Measurements from ENCODE around the gene ORC6. TPM values are rescaled to one million over a fixed set of nuclear protein-coding genes. Genes with fewer than 3 reads are reported as not detected.

Gene ORC6
- total RNA-seq, 1 donor from 2014 or later: 30.1 TPM

DNA sequence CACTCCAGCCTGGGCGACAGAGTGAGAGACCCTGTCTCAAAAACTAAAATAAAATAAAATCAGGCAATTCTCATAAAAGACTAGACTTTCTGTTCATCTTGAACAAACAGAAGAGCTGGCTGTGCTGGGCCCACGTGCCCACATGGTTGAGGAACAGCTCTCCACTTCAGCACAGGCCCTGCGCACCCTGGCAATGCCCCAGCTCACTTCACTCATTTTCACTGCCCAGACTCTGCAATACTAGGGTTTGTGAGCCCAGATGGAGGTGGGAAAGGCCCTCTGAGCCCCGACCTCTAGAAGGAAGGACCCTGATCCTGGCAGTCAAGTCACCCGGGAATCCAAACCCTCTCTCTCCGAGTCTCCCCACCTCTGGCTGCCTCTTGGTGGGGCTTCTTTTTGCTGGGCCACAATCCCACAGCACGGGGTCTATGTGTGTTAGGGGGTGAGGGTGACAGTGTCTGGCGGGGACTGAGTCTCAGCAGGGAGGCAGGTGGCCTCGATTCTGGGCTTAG is 43.9 kb downstream of the ORC6 start:
- Mint-ChIP-seq H3K36me3 (ENCODE audit: unreplicated experiment) (no peaks in the 10 kb centered on the region), H3K27me3 (ENCODE audit: unreplicated experiment) (peaks cover 3% of the 10 kb centered on the region), H3K27ac (ENCODE audit: unreplicated experiment) (no peak overlapping the region), H3K4me1 (ENCODE audit: low read depth, unreplicated experiment) (no peaks in the 10 kb centered on the region), H3K9me3 (ENCODE audit: unreplicated experiment) (peaks cover 1% of the 10 kb centered on the region), H3K4me3 (ENCODE audit: unreplicated experiment) (no peak overlapping the region)
- TF ChIP-seq, protein P1, sequence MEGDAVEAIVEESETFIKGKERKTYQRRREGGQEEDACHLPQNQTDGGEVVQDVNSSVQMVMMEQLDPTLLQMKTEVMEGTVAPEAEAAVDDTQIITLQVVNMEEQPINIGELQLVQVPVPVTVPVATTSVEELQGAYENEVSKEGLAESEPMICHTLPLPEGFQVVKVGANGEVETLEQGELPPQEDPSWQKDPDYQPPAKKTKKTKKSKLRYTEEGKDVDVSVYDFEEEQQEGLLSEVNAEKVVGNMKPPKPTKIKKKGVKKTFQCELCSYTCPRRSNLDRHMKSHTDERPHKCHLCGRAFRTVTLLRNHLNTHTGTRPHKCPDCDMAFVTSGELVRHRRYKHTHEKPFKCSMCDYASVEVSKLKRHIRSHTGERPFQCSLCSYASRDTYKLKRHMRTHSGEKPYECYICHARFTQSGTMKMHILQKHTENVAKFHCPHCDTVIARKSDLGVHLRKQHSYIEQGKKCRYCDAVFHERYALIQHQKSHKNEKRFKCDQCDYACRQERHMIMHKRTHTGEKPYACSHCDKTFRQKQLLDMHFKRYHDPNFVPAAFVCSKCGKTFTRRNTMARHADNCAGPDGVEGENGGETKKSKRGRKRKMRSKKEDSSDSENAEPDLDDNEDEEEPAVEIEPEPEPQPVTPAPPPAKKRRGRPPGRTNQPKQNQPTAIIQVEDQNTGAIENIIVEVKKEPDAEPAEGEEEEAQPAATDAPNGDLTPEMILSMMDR (IDR thresholded peaks at IDR 0.05; ENCODE audit: partially characterized antibody, unreplicated experiment): no peak
- no peak for DNase-seq

DNA sequence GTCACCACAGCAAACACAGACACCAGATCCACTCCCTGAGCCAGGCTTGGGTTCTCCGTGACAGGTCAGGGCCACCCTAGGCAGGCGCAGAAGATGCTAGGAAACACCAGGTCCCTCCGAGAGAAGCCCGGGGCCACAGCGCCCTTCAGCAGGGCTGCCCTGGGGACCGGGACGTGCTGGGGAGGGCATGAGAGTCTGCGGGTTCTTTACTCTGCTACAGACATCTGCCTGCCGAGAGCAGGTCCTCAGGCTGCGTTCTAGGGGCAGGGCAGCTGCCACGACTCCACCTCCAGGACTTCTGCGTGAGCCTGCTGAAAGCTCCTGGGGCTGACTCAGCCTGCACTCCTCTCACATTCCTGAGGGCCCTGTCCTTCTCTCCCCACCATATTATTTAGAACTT is 47.2 kb downstream of the ORC6 start:
- Mint-ChIP-seq H3K4me1 (ENCODE audit: low read depth, unreplicated experiment) (no peaks in the 10 kb centered on the region), H3K4me3 (ENCODE audit: unreplicated experiment) (no peak overlapping the region), H3K36me3 (ENCODE audit: unreplicated experiment) (no peaks in the 10 kb centered on the region), H3K9me3 (ENCODE audit: unreplicated experiment) (no peaks in the 10 kb centered on the region), H3K27me3 (ENCODE audit: unreplicated experiment) (no peaks in the 10 kb centered on the region), H3K27ac (ENCODE audit: unreplicated experiment) (no peak overlapping the region)
- TF ChIP-seq, protein P1 (IDR thresholded peaks at IDR 0.05; ENCODE audit: partially characterized antibody, unreplicated experiment): no peak
- no peak for DNase-seq

DNA sequence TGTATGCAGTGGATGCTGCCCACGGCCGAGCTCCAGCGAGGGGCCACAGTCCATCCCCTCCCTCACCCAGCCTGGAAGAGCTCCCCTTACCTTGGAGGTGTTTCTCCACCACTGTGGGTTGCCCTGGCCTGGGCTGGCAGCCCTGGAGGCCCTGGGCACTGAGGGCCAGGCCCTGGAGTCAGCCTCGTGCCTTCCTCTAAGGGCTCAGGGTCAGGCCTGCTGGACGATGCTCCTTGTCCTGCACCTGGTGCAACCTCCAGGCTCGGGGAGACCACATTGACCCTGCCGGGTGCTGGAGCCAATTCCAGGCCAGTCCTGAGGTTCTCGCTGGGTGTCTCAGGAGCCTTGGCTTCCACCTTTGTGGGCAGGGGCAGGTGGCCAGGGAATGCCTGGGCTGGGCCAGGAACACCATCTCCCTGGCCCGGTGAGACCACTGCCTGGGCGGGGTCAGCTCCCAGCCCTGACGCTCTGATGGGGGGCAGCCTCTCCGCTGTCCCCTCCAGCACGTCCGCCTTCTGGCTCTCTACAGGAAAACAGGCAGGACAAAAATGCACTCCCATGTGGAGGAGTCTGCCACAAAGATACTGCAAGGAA is 48.3 kb downstream of the ORC6 start:
- H3K27ac Mint-ChIP-seq (ENCODE audit: unreplicated experiment): no peak overlapping the region
- no peak overlapping the region for H3K4me3 Mint-ChIP-seq (ENCODE audit: unreplicated experiment)
- H3K36me3 Mint-ChIP-seq (ENCODE audit: unreplicated experiment): no peaks in the 10 kb centered on the region
- no peaks in the 10 kb centered on the region for H3K9me3 Mint-ChIP-seq (ENCODE audit: unreplicated experiment)
- H3K27me3 Mint-ChIP-seq (ENCODE audit: unreplicated experiment): no peaks in the 10 kb centered on the region
- DNase-seq: no peak
- no peaks in the 10 kb centered on the region for H3K4me1 Mint-ChIP-seq (ENCODE audit: low read depth, unreplicated experiment)
- TF ChIP-seq, protein P1 (IDR thresholded peaks at IDR 0.05; ENCODE audit: partially characterized antibody, unreplicated experiment): no peak

DNA sequence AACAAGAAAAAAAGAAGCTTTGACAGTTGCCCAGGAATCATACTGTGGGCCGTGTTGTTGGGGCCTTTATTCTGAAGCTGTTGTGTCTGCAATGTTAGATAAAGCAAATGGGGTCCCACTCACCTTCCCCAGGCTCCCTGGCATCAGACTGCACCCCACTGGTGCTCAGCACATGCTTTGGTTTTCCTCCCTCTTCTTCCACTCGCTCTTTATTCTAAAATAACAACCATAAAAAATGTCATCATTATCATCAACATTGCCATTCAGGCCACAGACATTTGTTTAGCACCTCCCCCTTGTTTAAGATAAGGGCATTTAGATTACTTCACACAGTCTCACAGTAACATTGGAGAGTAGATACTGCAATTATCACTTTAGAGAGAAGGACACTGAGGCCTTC is 50.5 kb downstream of the ORC6 start:
- no peaks in the 10 kb centered on the region for H3K36me3 Mint-ChIP-seq (ENCODE audit: unreplicated experiment)
- DNase-seq: no peak
- no peaks in the 10 kb centered on the region for H3K4me1 Mint-ChIP-seq (ENCODE audit: low read depth, unreplicated experiment)
- no peak overlapping the region for H3K4me3 Mint-ChIP-seq (ENCODE audit: unreplicated experiment)
- TF ChIP-seq, protein P1 (IDR thresholded peaks at IDR 0.05; ENCODE audit: partially characterized antibody, unreplicated experiment): no peak
- no peak overlapping the region for H3K27ac Mint-ChIP-seq (ENCODE audit: unreplicated experiment)
- no peaks in the 10 kb centered on the region for H3K9me3 Mint-ChIP-seq (ENCODE audit: unreplicated experiment)
- no peaks in the 10 kb centered on the region for H3K27me3 Mint-ChIP-seq (ENCODE audit: unreplicated experiment)

DNA sequence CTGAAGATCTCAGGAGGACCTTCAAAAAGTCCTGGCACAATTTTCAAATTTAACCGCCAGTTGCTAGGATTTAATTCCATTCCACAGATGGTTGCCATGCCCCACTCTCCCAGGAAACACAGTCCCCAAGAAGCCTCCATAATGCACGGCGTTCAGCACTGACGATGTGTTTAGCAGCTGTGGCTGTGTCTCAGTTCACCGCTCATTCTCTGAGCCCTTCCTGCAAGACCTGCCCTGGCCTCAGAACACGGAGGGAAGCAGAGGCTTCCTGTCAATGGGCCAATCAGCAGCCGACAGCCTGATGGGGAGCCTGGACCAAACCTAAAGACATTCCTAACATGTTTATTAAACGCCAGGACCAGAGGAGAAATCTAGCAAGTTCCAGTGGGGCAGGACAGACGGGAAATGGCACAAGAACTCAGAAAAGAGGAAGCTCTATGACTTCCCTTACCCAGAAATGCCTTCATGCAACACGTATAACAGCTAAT is 53.8 kb downstream of the ORC6 start:
- H3K4me1 Mint-ChIP-seq (ENCODE audit: low read depth, unreplicated experiment): peaks cover under 1% of the 10 kb centered on the region
- no peaks in the 10 kb centered on the region for H3K9me3 Mint-ChIP-seq (ENCODE audit: unreplicated experiment)
- no peaks in the 10 kb centered on the region for H3K36me3 Mint-ChIP-seq (ENCODE audit: unreplicated experiment)
- H3K27me3 Mint-ChIP-seq (ENCODE audit: unreplicated experiment): peaks cover 1% of the 10 kb centered on the region
- TF ChIP-seq, protein P1 (IDR thresholded peaks at IDR 0.05; ENCODE audit: partially characterized antibody, unreplicated experiment): no peak
- DNase-seq: no peak
- no peak overlapping the region for H3K4me3 Mint-ChIP-seq (ENCODE audit: unreplicated experiment)
- no peak overlapping the region for H3K27ac Mint-ChIP-seq (ENCODE audit: unreplicated experiment)
